ENCODE data around the gene KAZN.

The KAZN gene

DNA sequence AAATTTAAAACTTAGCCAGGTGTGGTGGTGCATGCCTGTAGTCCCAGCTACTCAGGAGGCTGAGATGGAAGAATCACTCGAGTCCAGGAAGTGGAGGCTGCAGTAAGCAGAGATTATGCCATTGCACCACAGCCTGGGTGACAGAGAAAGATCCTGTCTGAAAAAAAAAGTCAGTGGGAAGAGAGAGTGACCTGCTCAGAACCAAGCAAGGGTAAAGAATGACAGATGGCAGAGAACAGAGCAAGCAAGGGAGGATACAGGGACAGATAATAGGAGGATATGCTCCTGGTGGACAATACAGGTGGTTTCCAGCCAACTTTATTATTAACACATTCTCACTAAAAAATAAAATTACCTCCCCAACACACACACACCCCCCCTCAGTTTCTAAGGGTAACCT, 550.5 kb downstream of the KAZN start:
- Histone ChIP-seq H3K27ac (ENCODE audit: extremely low read depth, low read depth, low read length) (no peak overlapping the region), H3K4me3 (ENCODE audit: low read depth, low read length) (no peak overlapping the region), H3K9me3 (ENCODE audit: control insufficient read depth, insufficient read depth, low read depth, low read length) (no peaks in the 10 kb centered on the region), H3K36me3 (ENCODE audit: control insufficient read depth in 2 of 2, insufficient read depth in 1 of 2, low read length in 2 of 2) (no peaks in the 10 kb centered on the region), H3K4me1 (ENCODE audit: control insufficient read depth, insufficient read depth, low read length) (no peaks in the 10 kb centered on the region)
- ChIA-PET CTCF (interaction anchor here (0.6 to 3.5 kb wide), 3 partner anchors 20 to 592 kb away, joined by 3 to 21 read pairs (median 4); no protein-coding TSS in a partner anchor), POLR2A (no interaction called here)
- TF ChIP-seq ZNF658 (tag by site-specific recombination; IDR thresholded peaks at IDR 0.05) = no peak
- no peak for TF ChIP-seq HOXC10 (CRISPR knock-in tag; IDR thresholded peaks at IDR 0.05)
- TF ChIP-seq ZNF514 (tag by site-specific recombination; IDR thresholded peaks at IDR 0.05) = no peak
- no peak for TF ChIP-seq ZBTB48 (tag by site-specific recombination; IDR thresholded peaks at IDR 0.05)

DNA sequence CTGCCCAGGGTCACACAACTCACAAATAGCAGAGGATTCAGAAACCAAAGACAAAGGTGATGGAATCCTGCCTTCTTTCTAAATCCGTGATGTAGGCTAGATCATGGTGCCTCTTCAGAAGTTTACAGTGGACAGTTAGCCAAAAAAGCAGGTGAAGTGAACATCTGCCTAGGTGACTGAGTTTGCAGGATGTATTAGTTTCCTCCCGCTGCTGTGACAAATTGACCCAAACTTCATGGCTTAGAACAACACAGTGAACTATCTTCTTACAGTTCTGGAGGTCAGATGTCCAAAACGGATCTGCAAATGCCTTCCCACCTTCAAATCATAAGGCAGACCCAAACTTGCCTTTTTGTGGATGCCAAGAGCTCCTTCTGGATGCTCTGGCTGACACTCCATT, 551.9 kb downstream of the KAZN start:
- Histone ChIP-seq H3K36me3 (ENCODE audit: control insufficient read depth in 2 of 2, insufficient read depth in 1 of 2, low read length in 2 of 2) (no peaks in the 10 kb centered on the region), H3K4me3 (ENCODE audit: low read depth, low read length) (no peak overlapping the region), H3K27ac (ENCODE audit: extremely low read depth, low read depth, low read length) (no peak overlapping the region), H3K9me3 (ENCODE audit: control insufficient read depth, insufficient read depth, low read depth, low read length) (no peaks in the 10 kb centered on the region), H3K4me1 (ENCODE audit: control insufficient read depth, insufficient read depth, low read length) (no peaks in the 10 kb centered on the region)
- CTCF ChIA-PET = interaction anchor here (0.7 to 4.0 kb wide), 6 partner anchors 12 to 130 kb away, joined by 3 to 59 read pairs (median 4); no protein-coding TSS in a partner anchor
- POLR2A ChIA-PET = interaction anchor here (1.0 kb wide), 1 partner anchor 122 kb away, joined by 3 read pairs; no protein-coding TSS in a partner anchor
- TF ChIP-seq ZNF433 (tag by site-specific recombination; IDR thresholded peaks at IDR 0.05; ENCODE audit: low read depth) (no peak), ZSCAN30 (tag by site-specific recombination; IDR thresholded peaks at IDR 0.05) (no peak), TRIM28 (IDR thresholded peaks at IDR 0.05; ENCODE audit: borderline replicate concordance, low read length) (no peak), GLIS2 (tag by site-specific recombination; IDR thresholded peaks at IDR 0.05) (no peak), ZNF701 (tag by site-specific recombination; IDR thresholded peaks at IDR 0.05) (no peak)
- TF ChIP-seq, protein P1, sequence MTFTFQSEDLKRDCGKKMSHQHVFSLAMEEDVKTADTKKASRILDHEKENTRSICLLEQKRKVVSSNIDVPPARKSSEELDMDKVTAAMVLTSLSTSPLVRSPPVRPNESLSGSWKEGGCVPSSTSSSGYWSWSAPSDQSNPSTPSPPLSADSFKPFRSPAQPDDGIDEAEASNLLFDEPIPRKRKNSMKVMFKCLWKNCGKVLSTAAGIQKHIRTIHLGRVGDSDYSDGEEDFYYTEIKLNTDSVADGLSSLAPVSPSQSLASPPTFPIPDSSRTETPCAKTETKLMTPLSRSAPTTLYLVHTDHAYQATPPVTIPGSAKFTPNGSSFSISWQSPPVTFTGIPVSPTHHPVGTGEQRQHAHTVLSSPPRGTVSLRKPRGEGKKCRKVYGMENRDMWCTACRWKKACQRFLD (tag by site-specific recombination; IDR thresholded peaks at IDR 0.05) = no peak
- TF ChIP-seq, protein P2, sequence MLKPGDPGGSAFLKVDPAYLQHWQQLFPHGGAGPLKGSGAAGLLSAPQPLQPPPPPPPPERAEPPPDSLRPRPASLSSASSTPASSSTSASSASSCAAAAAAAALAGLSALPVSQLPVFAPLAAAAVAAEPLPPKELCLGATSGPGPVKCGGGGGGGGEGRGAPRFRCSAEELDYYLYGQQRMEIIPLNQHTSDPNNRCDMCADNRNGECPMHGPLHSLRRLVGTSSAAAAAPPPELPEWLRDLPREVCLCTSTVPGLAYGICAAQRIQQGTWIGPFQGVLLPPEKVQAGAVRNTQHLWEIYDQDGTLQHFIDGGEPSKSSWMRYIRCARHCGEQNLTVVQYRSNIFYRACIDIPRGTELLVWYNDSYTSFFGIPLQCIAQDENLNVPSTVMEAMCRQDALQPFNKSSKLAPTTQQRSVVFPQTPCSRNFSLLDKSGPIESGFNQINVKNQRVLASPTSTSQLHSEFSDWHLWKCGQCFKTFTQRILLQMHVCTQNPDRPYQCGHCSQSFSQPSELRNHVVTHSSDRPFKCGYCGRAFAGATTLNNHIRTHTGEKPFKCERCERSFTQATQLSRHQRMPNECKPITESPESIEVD (tag by site-specific recombination; IDR thresholded peaks at IDR 0.05) = no peak
- TF ChIP-seq, protein P3, sequence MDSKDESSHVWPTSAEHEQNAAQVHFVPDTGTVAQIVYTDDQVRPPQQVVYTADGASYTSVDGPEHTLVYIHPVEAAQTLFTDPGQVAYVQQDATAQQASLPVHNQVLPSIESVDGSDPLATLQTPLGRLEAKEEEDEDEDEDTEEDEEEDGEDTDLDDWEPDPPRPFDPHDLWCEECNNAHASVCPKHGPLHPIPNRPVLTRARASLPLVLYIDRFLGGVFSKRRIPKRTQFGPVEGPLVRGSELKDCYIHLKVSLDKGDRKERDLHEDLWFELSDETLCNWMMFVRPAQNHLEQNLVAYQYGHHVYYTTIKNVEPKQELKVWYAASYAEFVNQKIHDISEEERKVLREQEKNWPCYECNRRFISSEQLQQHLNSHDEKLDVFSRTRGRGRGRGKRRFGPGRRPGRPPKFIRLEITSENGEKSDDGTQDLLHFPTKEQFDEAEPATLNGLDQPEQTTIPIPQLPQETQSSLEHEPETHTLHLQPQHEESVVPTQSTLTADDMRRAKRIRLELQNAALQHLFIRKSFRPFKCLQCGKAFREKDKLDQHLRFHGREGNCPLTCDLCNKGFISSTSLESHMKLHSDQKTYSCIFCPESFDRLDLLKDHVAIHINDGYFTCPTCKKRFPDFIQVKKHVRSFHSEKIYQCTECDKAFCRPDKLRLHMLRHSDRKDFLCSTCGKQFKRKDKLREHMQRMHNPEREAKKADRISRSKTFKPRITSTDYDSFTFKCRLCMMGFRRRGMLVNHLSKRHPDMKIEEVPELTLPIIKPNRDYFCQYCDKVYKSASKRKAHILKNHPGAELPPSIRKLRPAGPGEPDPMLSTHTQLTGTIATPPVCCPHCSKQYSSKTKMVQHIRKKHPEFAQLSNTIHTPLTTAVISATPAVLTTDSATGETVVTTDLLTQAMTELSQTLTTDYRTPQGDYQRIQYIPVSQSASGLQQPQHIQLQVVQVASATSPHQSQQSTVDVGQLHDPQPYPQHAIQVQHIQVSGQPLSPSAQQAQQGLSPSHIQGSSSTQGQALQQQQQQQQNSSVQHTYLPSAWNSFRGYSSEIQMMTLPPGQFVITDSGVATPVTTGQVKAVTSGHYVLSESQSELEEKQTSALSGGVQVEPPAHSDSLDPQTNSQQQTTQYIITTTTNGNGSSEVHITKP (tag by site-specific recombination; IDR thresholded peaks at IDR 0.05) = no peak
- TF ChIP-seq, protein P4, sequence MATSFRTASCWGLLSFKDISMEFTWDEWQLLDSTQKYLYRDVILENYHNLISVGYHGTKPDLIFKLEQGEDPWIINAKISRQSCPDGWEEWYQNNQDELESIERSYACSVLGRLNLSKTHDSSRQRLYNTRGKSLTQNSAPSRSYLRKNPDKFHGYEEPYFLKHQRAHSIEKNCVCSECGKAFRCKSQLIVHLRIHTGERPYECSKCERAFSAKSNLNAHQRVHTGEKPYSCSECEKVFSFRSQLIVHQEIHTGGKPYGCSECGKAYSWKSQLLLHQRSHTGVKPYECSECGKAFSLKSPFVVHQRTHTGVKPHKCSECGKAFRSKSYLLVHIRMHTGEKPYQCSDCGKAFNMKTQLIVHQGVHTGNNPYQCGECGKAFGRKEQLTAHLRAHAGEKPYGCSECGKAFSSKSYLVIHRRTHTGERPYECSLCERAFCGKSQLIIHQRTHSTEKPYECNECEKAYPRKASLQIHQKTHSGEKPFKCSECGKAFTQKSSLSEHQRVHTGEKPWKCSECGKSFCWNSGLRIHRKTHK (tag by site-specific recombination; IDR thresholded peaks at IDR 0.05) = no peak
- TF ChIP-seq, protein P5, sequence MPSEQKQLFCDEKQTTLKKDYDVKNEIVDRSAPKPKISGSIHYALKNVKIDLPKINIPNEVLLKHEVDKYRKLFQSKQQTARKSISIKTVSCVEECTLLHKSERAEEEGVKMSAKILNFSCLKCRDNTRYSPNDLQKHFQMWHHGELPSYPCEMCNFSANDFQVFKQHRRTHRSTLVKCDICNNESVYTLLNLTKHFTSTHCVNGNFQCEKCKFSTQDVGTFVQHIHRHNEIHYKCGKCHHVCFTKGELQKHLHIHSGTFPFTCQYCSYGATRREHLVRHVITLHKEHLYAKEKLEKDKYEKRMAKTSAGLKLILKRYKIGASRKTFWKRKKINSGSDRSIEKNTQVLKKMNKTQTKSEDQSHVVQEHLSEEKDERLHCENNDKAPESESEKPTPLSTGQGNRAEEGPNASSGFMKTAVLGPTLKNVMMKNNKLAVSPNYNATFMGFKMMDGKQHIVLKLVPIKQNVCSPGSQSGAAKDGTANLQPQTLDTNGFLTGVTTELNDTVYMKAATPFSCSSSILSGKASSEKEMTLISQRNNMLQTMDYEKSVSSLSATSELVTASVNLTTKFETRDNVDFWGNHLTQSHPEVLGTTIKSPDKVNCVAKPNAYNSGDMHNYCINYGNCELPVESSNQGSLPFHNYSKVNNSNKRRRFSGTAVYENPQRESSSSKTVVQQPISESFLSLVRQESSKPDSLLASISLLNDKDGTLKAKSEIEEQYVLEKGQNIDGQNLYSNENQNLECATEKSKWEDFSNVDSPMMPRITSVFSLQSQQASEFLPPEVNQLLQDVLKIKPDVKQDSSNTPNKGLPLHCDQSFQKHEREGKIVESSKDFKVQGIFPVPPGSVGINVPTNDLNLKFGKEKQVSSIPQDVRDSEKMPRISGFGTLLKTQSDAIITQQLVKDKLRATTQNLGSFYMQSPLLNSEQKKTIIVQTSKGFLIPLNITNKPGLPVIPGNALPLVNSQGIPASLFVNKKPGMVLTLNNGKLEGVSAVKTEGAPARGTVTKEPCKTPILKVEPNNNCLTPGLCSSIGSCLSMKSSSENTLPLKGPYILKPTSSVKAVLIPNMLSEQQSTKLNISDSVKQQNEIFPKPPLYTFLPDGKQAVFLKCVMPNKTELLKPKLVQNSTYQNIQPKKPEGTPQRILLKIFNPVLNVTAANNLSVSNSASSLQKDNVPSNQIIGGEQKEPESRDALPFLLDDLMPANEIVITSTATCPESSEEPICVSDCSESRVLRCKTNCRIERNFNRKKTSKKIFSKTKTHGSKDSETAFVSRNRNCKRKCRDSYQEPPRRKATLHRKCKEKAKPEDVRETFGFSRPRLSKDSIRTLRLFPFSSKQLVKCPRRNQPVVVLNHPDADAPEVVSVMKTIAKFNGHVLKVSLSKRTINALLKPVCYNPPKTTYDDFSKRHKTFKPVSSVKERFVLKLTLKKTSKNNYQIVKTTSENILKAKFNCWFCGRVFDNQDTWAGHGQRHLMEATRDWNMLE (tag by site-specific recombination; conservative IDR thresholded peaks at IDR 0.05; ENCODE audit: low read depth) = no peak
- TF ChIP-seq, protein P6, sequence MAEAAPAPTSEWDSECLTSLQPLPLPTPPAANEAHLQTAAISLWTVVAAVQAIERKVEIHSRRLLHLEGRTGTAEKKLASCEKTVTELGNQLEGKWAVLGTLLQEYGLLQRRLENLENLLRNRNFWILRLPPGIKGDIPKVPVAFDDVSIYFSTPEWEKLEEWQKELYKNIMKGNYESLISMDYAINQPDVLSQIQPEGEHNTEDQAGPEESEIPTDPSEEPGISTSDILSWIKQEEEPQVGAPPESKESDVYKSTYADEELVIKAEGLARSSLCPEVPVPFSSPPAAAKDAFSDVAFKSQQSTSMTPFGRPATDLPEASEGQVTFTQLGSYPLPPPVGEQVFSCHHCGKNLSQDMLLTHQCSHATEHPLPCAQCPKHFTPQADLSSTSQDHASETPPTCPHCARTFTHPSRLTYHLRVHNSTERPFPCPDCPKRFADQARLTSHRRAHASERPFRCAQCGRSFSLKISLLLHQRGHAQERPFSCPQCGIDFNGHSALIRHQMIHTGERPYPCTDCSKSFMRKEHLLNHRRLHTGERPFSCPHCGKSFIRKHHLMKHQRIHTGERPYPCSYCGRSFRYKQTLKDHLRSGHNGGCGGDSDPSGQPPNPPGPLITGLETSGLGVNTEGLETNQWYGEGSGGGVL (tag by site-specific recombination; IDR thresholded peaks at IDR 0.05) = no peak

All from HEK293 (cell line).